Pancreas (tissue), 10 donors: ENCODE data around the gene CSDE1. TPM values are rescaled to one million over a fixed set of nuclear protein-coding genes. Genes with fewer than 3 reads are reported as not detected.

Experiments used
- ATAC-seq, 4 donors: fragments of 200-7000 bp; cut with Tn5 transposase; one replicate each; pipeline versions ENCODE4 v1.8.0 to v1.9.1; 2020; ENCODE audit warnings: mild to moderate bottlenecking in 4 of 4, moderate library complexity in 4 of 4
- DNase-seq, 6 donors: peaks; one replicate each; pipeline ENCODE4 v3.0.0-alpha.2; 2020
- FAIRE-seq: peaks from 2 replicates; lab custom pipeline; 2012; peaks lifted over from hg19 to GRCh38; lab: Jason Lieb, UNC
- H3K27ac ChIP-seq, 4 donors: fragments of 200-600 bp; sonication (generic); 1 replicate in 3 of 4; 2 replicates in 1 of 4; pipeline versions ENCODE4 v1.5.0 to v1.8.0; 2020
- H3K27me3 ChIP-seq, 4 donors: fragments of 200-600 bp; one replicate each; pipeline ENCODE4 v1.8.0; 2021
- H3K36me3 ChIP-seq, 3 donors: fragments of 200-600 bp; sonication (generic) in 1 of 3; one replicate each; pipeline versions ENCODE4 v1.5.0 to v1.8.0; 2020 to 2021
- H3K4me1 ChIP-seq, 3 donors: fragments of 200-600 bp; one replicate each; pipeline ENCODE4 v1.8.0; 2021
- H3K4me3 ChIP-seq, 4 donors: fragments of 200-600 bp; sonication (generic) in 2 of 4; one replicate each; pipeline versions ENCODE4 v1.5.0 to v1.8.0; 2020 to 2021
- H3K9me3 ChIP-seq, 4 donors: fragments of 200-600 bp; one replicate each; pipeline ENCODE4 v1.8.0; 2021
- WGBS, 2 donors: extraction: QIAGEN DNeasy Blood & Tissue Kit; methylation state at CpG; one replicate each; pipeline ENCODE4 v1.1.7; 2013; 5-methylcytosine and 5-hydroxymethylcytosine counted together
- intact Hi-C, 3 donors: fragments of 100-400 bp; cut with DNase I; formaldehyde crosslinking; loops; one replicate each; pipeline versions ENCODE4 v1.11.1 to v1.14.2; 2022
- polyA plus RNA-seq, 2 donors: library from polyadenylated mRNA; stranded (reverse); fragments of 200-250 nt; gene quantifications; one replicate each; pipeline ENCODE4 v1.2.3, GENCODE V29; 2013
- total RNA-seq, 6 donors: library from RNA; stranded (reverse); fragmentation: NEBNext Ultra II Directional in 4 of 6; extraction: Animal tissue kit (Norgen Biotek cat#: 25700) in 4 of 6; gene quantifications; one replicate each; pipeline versions ENCODE4 v1.2.1 to v1.2.4, GENCODE V29; 2021 to 2023
- TF ChIP-seq, protein P1 (sequence below), 4 donors: fragments of 200-600 bp; sonication (generic) in 3 of 4; IDR thresholded peaks; one replicate each; pipeline versions ENCODE4 v1.5.0 to v1.8.0; 2021; ENCODE audit warnings: antibody characterized with exemption in 4 of 4
- donor health status: healthy with polysubstance abuse.
- donor health status: DM: no; HTN: no; CAD: no; lungs with moderate emphysema.
- donor health status: DM: no; HTN: no; CAD: no.
- donor health status: control.
- donor health status: control.
- donor health status: Bipolar disorder and iron deficiency.
- donor health status: DM: yes; HTN: yes; CAD: no.
- donor health status: DM: no; HTN: no; CAD: no.
- donor health status: DM: no; HTN: no; CAD: no.
- donor health status: DM: yes; HTN: yes; CAD: no.

CSDE1 gene
- total and polyA plus RNA-seq, 8 donors = 61.4 to 346 (median 308) TPM

GRCh38 chr1:114725230-114725629 is 32.6 kb downstream of the CSDE1 start:
- FAIRE-seq (no peak), DNase-seq (no peak), ATAC-seq (no peak)
- Histone ChIP-seq H3K4me1 (no peaks in the 10 kb centered on the region), H3K9me3 (no peaks in the 10 kb centered on the region), H3K27ac (no peak overlapping the region), H3K4me3 (no peak overlapping the region), H3K36me3 (peaks cover 19 to 69% (median 26%) of the 10 kb centered on the region in 3 donors), H3K27me3 (no peaks in the 10 kb centered on the region)
- intact Hi-C loops = no loop called here
- 67 to 82% methylated on average over 1 of the region's 1 CpG for WGBS, 2 donors
- TF ChIP-seq, protein P1, sequence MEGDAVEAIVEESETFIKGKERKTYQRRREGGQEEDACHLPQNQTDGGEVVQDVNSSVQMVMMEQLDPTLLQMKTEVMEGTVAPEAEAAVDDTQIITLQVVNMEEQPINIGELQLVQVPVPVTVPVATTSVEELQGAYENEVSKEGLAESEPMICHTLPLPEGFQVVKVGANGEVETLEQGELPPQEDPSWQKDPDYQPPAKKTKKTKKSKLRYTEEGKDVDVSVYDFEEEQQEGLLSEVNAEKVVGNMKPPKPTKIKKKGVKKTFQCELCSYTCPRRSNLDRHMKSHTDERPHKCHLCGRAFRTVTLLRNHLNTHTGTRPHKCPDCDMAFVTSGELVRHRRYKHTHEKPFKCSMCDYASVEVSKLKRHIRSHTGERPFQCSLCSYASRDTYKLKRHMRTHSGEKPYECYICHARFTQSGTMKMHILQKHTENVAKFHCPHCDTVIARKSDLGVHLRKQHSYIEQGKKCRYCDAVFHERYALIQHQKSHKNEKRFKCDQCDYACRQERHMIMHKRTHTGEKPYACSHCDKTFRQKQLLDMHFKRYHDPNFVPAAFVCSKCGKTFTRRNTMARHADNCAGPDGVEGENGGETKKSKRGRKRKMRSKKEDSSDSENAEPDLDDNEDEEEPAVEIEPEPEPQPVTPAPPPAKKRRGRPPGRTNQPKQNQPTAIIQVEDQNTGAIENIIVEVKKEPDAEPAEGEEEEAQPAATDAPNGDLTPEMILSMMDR (IDR thresholded peaks at IDR 0.05) = no peak

DNA sequence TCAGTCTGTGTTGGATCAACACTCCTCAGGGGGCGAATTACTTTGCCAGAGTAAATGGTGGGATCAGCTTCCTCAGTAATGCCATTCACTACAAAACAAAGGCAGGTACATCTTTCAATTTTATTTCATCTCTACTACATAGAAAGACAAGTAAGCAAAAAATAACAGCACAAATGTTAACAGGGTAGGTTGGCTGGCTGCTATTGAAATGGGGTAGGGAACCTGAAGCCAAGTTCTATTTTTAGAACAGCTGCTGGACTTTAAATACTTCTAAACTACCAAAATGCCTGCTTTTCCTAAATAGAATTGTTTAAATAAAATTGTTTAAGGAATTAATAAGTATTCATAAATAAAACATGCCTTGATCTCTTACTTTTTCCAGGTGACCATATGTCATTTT is 33.9 kb downstream of the CSDE1 start:
- H3K36me3 ChIP-seq = peaks cover 19 to 78% (median 38%) of the 10 kb centered on the region in 3 donors
- no peaks in the 10 kb centered on the region for H3K9me3 ChIP-seq
- ATAC-seq (no peak), DNase-seq (no peak), FAIRE-seq (no peak)
- intact Hi-C loops = no loop called here
- no peaks in the 10 kb centered on the region for H3K27me3 ChIP-seq
- no peaks in the 10 kb centered on the region for H3K4me1 ChIP-seq
- WGBS, 2 donors = 96 to 97% methylated on average over 1 of the region's 1 CpG
- no peak overlapping the region for H3K4me3 ChIP-seq
- H3K27ac ChIP-seq = no peak overlapping the region
- TF ChIP-seq, protein P1 (IDR thresholded peaks at IDR 0.05) = no peak

DNA sequence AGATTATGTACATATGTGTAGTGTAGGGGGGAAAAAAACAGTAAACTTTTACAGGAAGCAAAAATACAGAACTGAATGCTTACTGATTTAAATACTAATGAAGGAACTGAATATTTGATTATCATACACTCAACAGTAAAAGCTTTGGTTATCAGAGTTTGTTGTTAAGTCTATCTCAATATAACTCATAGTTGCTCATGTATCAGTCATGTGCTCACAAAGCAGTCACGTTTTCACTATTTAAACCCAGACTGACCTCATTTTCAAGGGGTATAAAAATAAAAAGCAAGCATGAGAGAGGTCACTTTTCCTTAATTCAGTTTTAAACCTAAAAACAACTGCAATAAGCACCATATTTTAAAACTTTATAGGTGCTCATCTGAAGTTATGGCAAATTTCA is 34.3 kb downstream of the CSDE1 start:
- TF ChIP-seq, protein P1 (IDR thresholded peaks at IDR 0.05) = no peak
- intact Hi-C loops = no loop called here
- Histone ChIP-seq H3K9me3 (no peaks in the 10 kb centered on the region), H3K27ac (no peak overlapping the region), H3K36me3 (peaks cover 19 to 79% (median 40%) of the 10 kb centered on the region in 3 donors), H3K4me3 (no peak overlapping the region), H3K27me3 (no peaks in the 10 kb centered on the region), H3K4me1 (no peaks in the 10 kb centered on the region)
- no peak for DNase-seq
- WGBS, 2 donors = 0% methylated on average over 1 of the region's 1 CpG
- no peak for FAIRE-seq
- no peak for ATAC-seq

- no peak overlapping the region for H3K4me3 ChIP-seq
- TF ChIP-seq, protein P1 (IDR thresholded peaks at IDR 0.05) = no peak
- no peak for DNase-seq
- H3K9me3 ChIP-seq = no peaks in the 10 kb centered on the region
- no peak for FAIRE-seq
- peaks cover 4 to 78% (median 32%) of the 10 kb centered on the region in 3 donors for H3K36me3 ChIP-seq
- no peak overlapping the region for H3K27ac ChIP-seq
- H3K27me3 ChIP-seq = no peaks in the 10 kb centered on the region
- 79 to 86% methylated on average over 4 of the region's 4 CpGs for WGBS, 2 donors
- H3K4me1 ChIP-seq = peaks cover 4 to 11% (median 8%) of the 10 kb centered on the region in 3 donors
- intact Hi-C loops = no loop called here
- no peak for ATAC-seq
Measured at GRCh38 chr1:114720492-114720891, 37.3 kb downstream of the CSDE1 start.

DNA sequence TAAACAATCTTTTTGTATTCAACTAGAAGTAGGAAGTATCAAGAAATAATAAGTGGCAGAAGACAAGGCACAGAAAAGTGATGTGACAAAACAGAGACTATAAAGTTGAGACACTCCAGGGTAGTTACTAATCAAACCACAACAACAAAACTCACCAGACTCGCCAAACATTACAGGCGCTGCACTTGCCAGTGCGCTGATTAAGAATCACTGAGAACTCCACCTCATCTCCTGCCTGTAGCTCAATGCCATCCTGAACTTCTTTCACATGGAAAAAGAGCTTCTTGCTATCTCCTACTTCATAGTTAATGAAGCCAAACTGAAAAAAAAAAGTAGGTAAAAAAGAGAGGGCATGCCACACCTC is 38.4 kb downstream of the CSDE1 start:
- H3K36me3 ChIP-seq = peaks cover 4 to 67% (median 28%) of the 10 kb centered on the region in 3 donors
- no peak overlapping the region for H3K27ac ChIP-seq
- no peak overlapping the region for H3K4me3 ChIP-seq
- no peak for FAIRE-seq
- no peak for DNase-seq
- TF ChIP-seq, protein P1 (IDR thresholded peaks at IDR 0.05) = no peak
- no peaks in the 10 kb centered on the region for H3K9me3 ChIP-seq
- 77 to 82% methylated on average over 3 of the region's 3 CpGs for WGBS, 2 donors
- H3K27me3 ChIP-seq = no peaks in the 10 kb centered on the region
- intact Hi-C loops = no loop called here
- ATAC-seq = no peak
- peaks cover 11 to 17% (median 16%) of the 10 kb centered on the region in 3 donors for H3K4me1 ChIP-seq
